ENCODE measurements around the gene SEMA3C. TPM values are rescaled to one million over a fixed set of nuclear protein-coding genes. Genes with fewer than 3 reads are reported as not detected.
A peak's percentile ranks its signal among the peaks of the same experiment; 100 is the strongest.

SEMA3C gene
- total RNA-seq, 1 donor from 2014 or later = 0.20 TPM

DNA sequence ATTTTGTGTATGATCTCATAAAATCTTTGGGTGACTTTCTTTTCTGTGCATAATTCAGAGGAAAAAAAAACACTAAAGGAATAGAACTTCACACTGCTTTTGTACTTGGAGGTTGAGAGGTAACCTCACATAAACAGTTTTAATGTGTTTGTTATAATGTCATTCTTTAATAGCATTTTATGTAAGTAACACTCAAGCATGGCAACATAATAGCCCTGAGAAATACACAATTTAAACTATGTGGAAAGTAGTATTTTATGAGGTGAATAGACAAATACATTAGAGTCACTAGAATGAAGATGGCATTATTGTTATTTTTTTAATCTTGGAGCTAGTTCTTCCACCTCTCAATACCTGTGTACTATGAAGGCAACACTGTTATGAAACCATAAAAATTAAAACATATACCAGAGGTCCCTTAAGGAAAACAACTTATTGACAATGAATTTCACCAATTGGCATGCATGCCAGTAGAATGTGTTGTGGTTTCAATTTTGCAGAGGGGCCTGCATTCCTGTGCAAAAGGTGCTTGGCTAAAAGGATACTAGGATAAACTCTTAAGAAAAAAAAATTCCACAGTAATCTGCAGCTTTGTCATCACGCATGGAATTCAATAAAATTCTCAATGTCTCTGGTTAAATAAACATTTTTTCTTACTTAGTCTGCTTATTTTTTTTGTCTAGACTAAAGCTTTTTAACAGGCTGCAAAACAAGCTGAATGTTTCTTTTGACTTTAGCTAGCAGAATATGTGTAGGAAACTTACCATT is 177.9 kb downstream of the SEMA3C start:
- no peak for DNase-seq (ENCODE audit: low read depth in 2 of 2)

- no peak for DNase-seq (ENCODE audit: low read depth in 2 of 2)
These were observed 182.3 kb downstream of the SEMA3C start for GRCh38 chr7:80736371-80737125.

DNA sequence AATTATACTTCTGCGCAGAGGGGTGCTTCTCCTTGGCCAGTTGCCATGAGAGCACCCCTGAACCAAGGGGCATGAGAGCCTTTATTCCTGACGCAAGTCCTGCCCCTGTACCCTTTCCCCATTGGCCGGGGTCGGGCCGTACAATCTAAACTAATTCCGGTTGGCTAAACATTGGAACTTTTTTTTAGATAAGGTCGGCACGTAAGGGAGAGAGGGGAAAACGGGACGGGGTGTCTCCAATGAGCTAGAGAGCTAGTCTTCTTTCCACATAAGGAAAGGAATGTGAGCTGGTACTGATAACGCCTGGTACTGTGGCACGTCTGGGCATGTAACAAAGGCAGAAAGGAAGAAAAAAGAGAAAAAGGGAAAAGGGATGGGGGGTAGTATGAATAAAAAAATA is 183.5 kb downstream of the SEMA3C start:
- DNase-seq (ENCODE audit: low read depth in 2 of 2) = no peak

- DNase-seq (ENCODE audit: low read depth in 2 of 2) = no peak
These were observed 184.8 kb downstream of the SEMA3C start for GRCh38 chr7:80734011-80734410.

GRCh38 chr7:80733333-80733915 is 185.4 kb downstream of the SEMA3C start:
- DNase-seq (ENCODE audit: low read depth in 2 of 2) = no peak

DNA sequence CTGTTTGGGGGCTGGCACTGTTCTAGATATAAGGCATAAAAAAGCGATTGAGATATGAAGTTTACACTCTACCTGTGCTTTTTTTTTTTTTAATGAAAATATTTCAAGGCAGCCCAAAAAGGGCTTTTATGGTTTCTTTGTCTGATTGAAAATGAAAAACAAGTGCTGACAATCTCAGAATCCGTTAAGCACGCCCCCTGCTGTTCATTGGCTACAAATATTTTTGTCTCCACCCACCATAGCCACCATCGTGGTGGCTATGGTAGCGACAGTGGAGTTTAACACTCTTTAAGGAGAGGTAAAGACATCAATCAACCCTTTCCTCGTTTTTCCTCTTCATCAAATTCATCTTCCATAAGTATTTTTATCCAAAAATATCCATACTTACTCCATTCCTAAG is 186.2 kb downstream of the SEMA3C start:
- DNase-seq (ENCODE audit: low read depth in 2 of 2) = no peak

- DNase-seq (ENCODE audit: low read depth in 2 of 2) = no peak
These were observed 187.6 kb downstream of the SEMA3C start for GRCh38 chr7:80731281-80731680.

- DNase-seq (ENCODE audit: low read depth in 2 of 2) = no peak
These were observed 189.1 kb downstream of the SEMA3C start for GRCh38 chr7:80729591-80730320.

DNA sequence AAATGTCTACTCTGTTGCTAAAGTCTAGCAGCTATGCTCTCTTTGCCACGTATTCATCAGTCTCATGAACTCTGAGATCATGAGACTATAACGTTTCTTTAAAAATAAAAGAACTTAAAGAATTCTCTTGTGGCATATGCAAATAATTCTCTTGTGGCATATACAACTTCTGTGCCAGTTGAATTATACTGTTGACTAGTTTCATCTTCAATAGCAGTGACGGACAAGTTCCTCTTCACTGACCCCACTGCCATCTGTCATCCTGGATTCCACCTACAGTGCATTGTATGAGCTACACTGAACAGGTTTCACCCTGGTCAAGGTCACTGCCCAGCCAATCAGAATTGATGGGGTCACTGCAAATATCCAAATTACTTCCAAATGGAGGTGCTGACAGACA is 192.2 kb downstream of the SEMA3C start:
- no peak for DNase-seq (ENCODE audit: low read depth in 2 of 2)

DNA sequence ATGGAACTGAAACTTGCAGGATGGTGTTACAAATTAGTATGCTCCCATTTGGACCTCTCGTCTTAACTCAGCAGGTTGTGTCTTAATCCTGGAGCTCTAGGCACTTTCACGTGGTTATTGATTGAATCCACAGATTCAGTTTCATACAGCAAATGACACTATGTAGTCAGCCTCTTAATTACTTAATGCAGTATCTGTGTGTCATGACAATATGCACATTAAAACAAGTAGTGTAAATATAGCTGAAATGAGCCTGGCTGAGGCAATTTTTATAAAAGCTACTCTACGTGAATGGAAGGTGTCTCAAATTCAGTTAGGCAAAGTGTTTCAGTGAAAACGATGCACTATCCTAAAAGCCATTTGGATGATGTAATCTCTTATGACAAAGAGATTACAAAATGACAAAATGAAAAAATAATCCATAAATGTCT is 193.7 kb downstream of the SEMA3C start:
- DNase-seq (ENCODE audit: low read depth in 2 of 2) = no peak

GRCh38 chr7:80724249-80724871 is 194.5 kb downstream of the SEMA3C start:
- DNase-seq (ENCODE audit: low read depth in 2 of 2) = no peak

DNA sequence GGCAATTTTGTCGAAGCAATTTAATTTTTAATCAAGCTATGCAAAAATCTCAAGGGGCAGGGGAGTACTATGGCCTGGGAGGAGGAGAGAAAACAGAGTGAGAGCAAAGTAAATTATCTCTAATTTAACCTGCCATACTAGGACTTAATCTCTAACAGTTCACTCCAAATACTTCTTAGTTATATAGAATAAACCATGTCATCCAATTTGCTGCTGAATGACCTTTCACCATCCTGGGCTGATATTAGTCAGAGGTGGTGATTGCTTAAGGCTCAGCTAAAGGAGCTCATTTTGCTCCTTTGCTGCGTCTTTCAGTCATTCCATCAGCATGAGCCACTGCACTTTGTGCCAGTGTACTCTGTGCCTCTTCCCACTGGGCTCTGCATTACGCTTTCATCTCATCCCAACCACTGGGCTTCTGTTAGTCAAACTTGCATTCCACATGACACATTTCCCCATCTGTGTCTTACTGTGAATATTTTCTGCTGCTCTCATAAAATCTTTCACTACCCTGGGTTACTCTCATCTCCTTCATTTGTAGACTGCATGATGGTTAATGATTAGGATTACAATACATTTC is 196.1 kb downstream of the SEMA3C start:
- DNase-seq (ENCODE audit: low read depth in 2 of 2) = peak in 1 of 2 donors; percentile 92

DNA sequence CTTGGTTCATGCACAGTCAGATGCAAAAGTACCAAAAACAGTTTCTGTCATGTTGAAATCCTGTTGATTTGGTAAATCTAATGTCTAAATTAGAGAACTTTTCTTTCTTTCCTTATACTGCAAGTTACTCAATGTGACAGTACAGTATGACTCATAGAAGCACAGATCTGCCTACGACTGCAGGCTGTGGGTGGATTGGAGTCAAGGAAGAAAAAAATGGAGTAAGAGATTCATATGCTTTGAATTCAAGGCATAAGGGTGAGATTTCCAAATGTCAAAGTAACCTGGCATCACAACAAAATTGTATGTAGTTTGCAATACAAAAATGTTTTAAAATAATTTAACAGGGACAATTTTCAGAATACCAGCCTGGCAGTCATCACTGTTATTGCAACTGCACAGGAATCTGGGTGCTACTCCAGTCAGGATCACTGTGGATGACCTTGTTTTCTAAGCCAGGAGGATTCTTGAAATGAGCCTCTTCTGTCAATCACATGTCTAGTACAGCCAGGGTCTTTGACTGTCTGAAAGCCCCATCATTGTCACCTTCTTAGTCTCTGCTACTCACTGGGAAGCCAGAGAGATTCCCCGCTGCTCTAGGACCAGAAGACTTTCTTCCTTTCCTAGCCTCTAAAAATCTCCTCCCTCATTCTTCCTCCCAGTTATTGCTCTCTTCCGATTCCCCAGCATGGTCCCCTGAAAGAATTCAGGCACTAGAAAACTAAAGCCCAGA is 196.8 kb downstream of the SEMA3C start:
- peak in 1 of 2 donors; percentile 71 for DNase-seq (ENCODE audit: low read depth in 2 of 2)

- DNase-seq (ENCODE audit: low read depth in 2 of 2) = no peak
These were observed 198.7 kb downstream of the SEMA3C start for GRCh38 chr7:80720146-80720545.

DNA sequence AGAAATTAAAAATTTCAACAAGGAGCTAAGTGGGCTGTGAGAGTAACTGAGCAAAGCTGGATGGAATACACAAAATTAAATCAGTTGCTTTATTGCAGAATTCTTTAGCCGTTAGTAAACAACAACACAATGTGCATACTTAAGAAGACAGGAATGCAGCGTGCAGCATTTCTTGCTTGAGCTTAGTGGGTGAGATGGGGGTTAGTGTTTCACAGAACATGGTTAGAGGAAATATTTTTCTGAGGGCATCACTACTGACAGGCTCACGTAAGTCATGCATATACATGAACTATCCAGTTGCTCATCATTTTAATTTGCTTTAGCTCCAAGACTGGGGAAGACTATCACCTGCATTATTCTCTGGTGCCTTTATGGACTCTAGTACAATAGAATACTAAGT is 199.6 kb downstream of the SEMA3C start:
- DNase-seq (ENCODE audit: low read depth in 2 of 2) = no peak

DNA sequence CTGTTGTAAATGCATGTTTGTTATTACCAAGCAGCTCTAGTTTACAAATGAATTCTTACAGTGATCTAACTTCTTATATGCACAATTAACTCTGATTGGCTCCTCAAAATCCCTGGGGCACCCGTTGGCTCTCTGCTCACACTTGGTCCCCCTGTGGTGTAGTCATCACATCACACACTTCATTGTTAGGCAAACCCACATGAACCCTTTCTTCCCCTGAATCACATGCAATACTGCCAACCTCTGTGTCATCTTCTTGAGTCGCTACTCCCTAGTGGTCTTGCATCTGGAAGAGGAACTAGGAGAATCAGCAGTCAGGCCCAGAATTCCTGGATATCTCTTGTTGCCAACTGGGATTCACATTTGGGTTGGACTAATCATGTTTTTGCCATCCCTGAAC is 207.3 kb downstream of the SEMA3C start:
- no peak for DNase-seq (ENCODE audit: low read depth in 2 of 2)

- no peak for DNase-seq (ENCODE audit: low read depth in 2 of 2)
These were observed 210.7 kb downstream of the SEMA3C start for GRCh38 chr7:80708123-80708522.

- no peak for DNase-seq (ENCODE audit: low read depth in 2 of 2)
These were observed 211.5 kb downstream of the SEMA3C start for GRCh38 chr7:80707318-80707717.

- no peak for DNase-seq (ENCODE audit: low read depth in 2 of 2)
These were observed 213.6 kb downstream of the SEMA3C start for GRCh38 chr7:80705130-80705781.

- no peak for DNase-seq (ENCODE audit: low read depth in 2 of 2)
These were observed 215.6 kb downstream of the SEMA3C start for GRCh38 chr7:80703272-80703671.
